ENCODE results near the gene PPP1R27.

PPP1R27 gene

GRCh38 chr17:81819708-81820107, 15.1 kb downstream of the PPP1R27 start:
- no peak for DNase-seq

DNA sequence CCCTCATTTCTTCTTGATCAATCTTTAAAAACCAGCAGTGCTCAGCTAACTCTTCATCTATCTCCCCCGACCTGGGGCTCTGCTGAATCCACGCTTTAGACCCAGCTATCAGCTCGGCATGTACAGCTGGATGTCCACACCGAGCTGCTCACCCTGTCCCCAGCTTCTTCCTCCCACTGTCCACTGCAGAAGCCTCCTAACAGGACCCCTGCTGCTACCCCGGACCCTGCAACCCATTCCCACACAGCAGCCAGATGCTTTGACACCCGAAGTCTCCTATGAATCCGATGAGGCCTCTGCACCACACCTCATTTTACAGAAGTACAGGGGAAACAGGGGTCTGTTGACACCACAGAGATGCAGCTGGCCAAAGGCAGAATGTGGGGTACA, 17.1 kb downstream of the PPP1R27 start:
- no peak for DNase-seq

- DNase-seq: no peak
Observed at GRCh38 chr17:81815646-81815986, 19.2 kb downstream of the PPP1R27 start.

- DNase-seq: peak; percentile 92
Observed at GRCh38 chr17:81814748-81815645, 19.9 kb downstream of the PPP1R27 start.

DNA sequence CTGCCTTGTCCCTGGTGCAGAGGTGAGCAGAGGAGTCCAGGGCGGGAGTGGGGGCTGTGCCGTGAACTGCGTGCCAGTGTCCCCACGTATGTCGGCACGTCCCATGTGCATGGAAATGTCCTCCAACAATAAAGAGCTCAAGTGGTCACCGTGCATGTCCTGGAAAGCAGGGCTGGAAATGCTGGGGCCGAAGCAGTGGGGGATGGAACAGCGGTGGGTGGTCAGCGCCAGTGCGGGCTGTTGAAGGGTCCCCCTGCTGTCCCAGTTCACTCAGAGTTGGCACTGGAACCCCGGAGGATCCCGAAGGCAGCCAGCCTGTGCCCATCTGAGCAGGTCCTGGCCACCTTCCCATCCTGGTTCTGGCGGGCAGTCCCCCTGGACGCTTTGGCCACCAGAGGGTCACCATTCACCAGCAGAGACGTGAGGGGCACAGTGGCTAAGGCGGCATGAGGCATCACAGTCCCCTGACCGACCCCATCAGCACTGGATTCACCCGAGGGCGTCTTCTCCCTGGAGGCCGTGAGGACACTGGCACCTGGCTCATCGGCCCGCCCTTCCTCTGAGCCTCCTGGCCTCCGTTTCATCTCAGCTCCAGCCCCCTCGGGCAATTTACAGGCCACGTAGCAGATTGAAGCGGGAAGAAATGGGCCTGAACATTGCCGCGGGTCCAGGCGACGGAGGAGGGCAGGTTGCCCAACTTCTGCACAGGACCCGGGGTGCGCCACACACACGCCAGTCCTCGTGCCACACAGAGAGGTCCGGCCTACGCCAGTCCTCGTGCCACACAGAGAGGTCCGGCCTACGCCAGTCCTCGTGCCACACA, 20.8 kb downstream of the PPP1R27 start:
- DNase-seq: no peak

GRCh38 chr17:81813371-81813684, 21.5 kb downstream of the PPP1R27 start:
- DNase-seq: no peak

DNA sequence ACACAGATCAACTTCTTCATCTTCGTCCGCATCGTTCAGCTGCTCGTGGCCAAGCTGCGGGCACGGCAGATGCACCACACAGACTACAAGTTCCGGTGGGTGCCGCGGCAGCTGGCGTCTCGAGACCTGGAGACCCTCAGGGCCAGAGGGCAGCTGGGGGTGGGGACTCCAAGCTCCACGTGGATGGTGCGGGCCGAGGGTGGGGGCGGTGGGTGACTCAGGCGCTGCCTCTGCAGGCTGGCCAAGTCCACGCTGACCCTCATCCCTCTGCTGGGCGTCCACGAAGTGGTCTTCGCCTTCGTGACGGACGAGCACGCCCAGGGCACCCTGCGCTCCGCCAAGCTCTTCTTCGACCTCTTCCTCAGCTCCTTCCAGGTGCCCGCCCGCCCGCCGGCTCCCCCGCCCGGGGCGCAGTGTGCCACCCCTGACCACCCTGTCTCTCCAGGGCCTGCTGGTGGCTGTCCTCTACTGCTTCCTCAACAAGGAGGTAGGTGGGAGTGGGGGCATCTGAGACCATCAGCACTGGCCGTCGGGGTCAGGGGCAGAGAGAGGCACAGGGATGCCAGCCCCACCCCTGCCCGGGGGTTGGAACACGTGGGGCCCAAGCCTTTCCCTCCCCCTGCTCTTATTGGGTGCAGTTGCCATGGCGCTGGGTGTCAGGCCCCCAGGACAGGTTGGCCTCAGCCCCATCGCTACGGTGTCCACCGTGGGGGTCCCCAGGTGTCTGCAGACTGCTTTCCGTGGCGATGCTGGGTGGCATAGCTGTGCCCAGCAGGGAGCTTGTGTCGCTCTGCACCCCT, 22.1 kb downstream of the PPP1R27 start:
- no peak for DNase-seq

DNA sequence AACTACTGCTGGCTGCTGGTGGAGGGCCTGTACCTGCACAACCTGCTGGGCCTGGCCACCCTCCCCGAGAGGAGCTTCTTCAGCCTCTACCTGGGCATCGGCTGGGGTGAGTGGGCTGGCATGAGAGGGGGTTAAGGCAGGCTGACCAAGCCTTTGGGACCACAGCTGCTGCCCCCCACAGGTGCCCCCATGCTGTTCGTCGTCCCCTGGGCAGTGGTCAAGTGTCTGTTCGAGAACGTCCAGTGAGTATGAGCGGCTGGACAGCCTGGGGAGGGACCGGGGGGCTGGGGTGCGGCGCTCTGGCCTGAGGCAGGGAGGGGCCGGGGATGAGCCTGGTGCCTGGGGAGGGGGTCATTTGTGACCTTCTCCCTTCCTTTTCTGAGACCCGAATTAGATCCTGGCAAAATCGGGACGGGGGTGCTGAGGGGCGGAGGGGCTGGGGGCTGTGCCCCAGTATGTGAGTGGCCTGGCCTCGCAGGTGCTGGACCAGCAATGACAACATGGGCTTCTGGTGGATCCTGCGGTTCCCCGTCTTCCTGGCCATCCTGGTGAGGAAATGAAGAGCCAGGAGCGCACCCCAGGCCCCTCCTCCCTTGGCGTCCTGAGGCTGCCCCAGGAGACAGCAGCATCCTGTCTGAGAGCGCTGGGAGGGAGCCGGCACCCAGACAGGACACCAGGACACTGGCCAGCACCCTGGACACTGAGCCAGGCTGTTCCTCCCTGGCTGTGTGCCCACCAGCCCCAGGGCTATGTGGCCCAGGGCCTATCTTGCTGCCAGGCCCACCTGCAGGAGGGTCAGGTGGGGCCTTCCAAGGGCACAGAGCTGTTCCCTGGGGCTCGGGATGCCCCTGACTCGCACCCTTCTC, 22.9 kb downstream of the PPP1R27 start:
- DNase-seq: no peak

GRCh38 chr17:81810892-81811704, 23.8 kb downstream of the PPP1R27 start:
- DNase-seq: no peak

DNA sequence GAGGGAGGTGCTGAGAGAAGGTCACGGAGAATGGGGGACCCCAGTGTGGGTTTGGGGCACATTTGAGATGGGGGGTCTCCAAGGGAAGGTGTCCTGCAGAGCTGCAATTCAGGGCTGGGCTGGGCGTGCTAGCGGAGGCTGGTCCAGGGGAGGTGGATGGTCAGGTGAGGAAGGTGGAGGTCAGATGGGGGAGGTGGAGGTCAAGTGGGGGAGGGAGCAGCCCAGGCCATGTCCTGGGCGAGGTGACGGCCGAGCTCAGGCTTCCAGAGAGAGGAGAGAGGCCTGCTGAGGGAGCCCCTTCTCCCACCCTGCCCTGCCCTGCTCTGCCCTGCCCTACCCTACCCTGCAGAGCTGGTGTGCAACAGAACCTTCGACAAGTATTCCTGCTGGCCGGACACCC, 24.4 kb downstream of the PPP1R27 start:
- DNase-seq: no peak

- no peak for DNase-seq
Observed at GRCh38 chr17:81809556-81809998, 25.3 kb downstream of the PPP1R27 start.

- no peak for DNase-seq
Observed at GRCh38 chr17:81808778-81809555, 25.9 kb downstream of the PPP1R27 start.

DNA sequence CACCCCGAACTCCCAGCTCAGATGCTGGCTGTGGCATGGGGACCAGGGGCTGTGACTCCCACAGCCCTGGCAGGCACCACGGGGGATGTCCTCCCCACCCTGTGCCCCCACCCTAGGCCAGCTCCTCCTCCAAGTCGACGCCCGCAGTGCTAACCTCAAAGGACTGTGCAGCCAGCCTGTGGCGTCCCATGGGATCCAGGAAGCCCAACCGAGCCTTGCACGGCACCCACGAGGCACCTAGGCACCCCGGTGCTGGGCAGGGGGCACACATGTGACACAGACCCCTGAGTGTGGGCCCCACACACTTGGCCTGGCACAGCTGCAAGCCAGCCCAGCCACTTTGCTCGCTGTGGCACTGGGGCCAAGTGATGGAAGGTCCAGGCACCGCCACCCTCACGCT, 27.0 kb downstream of the PPP1R27 start:
- no peak for DNase-seq

DNA sequence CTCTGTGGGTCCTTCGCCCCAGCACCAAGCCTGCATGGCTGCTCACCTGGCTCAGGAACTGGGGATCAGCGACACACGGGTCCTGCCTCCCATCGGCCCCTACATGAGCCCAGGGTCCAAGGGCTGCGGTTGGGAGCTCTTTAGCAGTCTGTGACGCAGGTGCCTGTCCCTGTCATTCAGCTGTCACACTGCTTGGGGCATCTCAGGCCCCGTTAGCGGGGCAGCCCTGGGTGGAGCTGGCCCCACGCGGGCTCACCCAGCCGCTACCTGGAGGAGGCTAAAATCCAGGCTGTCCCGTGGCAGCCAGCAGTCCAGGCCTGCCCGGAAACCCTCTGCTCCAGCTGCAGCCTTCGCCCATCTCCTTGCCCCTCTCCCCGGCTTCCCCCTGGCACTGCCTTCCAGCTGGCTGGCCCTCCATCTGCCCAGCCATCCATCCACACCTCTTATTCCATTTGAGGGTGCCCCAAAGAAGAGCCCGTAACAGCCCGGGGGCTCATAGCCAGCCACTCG, 27.6 kb downstream of the PPP1R27 start:
- DNase-seq: no peak

DNA sequence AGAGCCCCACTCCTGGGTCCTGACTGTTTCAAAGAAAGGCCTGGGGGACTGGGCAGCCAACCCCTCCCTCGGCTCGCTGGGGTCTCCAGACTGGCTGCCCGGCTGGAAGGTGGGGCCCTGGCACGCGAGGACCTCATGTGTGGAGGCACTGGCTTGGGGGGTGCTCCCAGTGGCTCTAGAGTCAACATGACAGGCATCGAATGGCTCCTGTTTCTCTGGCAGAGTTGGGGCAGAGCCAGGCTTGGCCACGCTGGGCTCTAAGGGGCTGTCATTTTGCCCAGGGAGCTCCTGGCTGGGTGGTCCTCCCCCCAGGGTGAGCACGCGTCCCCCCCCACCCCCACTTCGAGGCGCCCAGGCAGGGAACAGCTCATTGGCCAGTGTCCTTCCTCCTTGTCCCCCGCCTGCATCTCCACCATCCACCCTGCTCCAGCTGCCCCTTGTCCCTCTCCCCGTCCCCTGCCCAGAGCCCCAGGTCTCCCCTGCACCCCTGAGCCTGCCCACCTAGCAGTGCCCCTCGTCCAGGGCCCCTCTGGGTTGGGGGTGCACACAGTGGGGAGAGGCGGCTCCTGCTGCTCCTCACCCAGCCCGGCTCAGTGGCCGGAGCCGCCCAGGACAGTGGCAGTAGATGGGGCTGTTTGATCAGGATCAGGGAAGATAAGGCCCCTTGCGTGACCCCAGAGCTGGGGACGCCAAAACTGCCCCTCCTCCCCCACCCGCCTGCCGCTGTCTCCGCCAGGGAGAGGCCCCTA, 28.2 kb downstream of the PPP1R27 start:
- no peak for DNase-seq

GRCh38 chr17:81805707-81806460, 29.0 kb downstream of the PPP1R27 start:
- DNase-seq: no peak

DNA sequence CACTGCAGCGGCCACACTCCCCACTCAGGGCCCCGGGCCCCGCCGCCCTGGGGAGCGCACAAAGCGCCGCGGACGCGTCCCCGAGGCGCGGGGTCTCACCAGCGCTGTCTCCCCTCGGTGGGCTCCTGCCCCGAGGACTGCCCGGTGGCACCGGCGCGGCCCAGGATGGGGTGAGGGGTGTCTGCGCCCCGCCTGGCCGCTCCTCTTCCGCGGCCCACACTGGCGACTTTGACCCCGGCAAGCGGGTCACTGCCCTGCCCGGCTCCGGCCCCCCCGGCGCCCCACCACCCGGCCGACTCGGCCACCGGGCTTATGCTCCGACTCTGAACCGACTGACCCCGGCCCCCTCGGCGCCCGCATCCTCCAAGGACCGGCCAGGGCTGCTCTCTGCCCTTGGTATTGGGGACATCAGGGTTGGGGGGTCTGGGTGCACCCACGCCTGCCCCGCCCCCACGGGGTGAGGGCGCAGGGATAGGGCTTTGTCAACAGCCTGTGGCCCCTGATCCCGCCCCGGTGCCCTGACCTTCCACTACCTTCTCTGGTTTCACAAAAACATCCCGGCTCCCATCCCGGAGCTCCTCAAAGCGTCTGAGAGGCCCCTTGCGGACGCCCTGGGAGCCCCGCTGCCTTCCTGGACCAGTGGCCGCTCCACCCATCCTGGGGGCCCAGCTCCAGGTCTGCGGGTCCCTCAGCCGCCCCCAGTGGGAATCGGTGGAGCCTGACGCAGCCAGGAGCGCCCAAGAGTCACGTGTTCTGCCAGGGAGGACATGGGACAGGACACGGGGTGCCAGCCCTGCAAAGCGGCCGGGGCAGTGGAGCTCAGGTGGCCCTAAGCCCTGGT, 30.1 kb downstream of the PPP1R27 start:
- no peak for DNase-seq
